NCI-H2171 (cell line): ENCODE measurements around the gene ZFYVE9.
"Not testable (repeated sequence)": the region's sequence is repeated elsewhere in the genome, so short reads cannot be mapped to it uniquely, and the experiment has no call there.

Experiments
- DNase-seq: peaks from one replicate; lab custom pipeline; 2025; lab: John Stamatoyannopoulos, UW

The ZFYVE9 gene

GRCh38 chr1:52191395-52191965 lies 49.6 kb downstream of the ZFYVE9 start:
- DNase-seq: no peak

GRCh38 chr1:52192024-52192423 lies 50.1 kb downstream of the ZFYVE9 start:
- no peak for DNase-seq

GRCh38 chr1:52192436-52192835 lies 50.5 kb downstream of the ZFYVE9 start:
- DNase-seq: no peak

GRCh38 chr1:52193985-52194384 lies 52.1 kb downstream of the ZFYVE9 start:
- DNase-seq: no peak

GRCh38 chr1:52195161-52195560 lies 53.3 kb downstream of the ZFYVE9 start:
- no peak for DNase-seq

- DNase-seq: no peak
These were observed 62.2 kb downstream of the ZFYVE9 start for GRCh38 chr1:52203935-52204625.

- DNase-seq: no peak
These were observed 62.8 kb downstream of the ZFYVE9 start for GRCh38 chr1:52204696-52205095.

GRCh38 chr1:52206686-52207085 lies 64.8 kb downstream of the ZFYVE9 start:
- not testable (repeated sequence) for DNase-seq

GRCh38 chr1:52209429-52209828 lies 67.5 kb downstream of the ZFYVE9 start:
- DNase-seq: no peak

- no peak for DNase-seq
These were observed 68.2 kb downstream of the ZFYVE9 start for GRCh38 chr1:52210044-52210443.

- DNase-seq: no peak
These were observed 75.1 kb downstream of the ZFYVE9 start for GRCh38 chr1:52216907-52217458.

- no peak for DNase-seq
These were observed 83.3 kb downstream of the ZFYVE9 start for GRCh38 chr1:52225174-52225573.

GRCh38 chr1:52229494-52229893 lies 87.6 kb downstream of the ZFYVE9 start:
- no peak for DNase-seq

GRCh38 chr1:52233463-52233862 lies 91.6 kb downstream of the ZFYVE9 start:
- no peak for DNase-seq

- no peak for DNase-seq
These were observed 92.1 kb downstream of the ZFYVE9 start for GRCh38 chr1:52234014-52234413.

- DNase-seq: no peak
These were observed 92.8 kb downstream of the ZFYVE9 start for GRCh38 chr1:52234708-52235107.

- no peak for DNase-seq
These were observed 93.8 kb downstream of the ZFYVE9 start for GRCh38 chr1:52235646-52236045.

GRCh38 chr1:52237430-52237829 lies 95.5 kb downstream of the ZFYVE9 start:
- no peak for DNase-seq

- DNase-seq: no peak
These were observed 96.6 kb downstream of the ZFYVE9 start for GRCh38 chr1:52238474-52238873.

- DNase-seq: no peak
These were observed 97.2 kb downstream of the ZFYVE9 start for GRCh38 chr1:52238887-52239707.

- DNase-seq: no peak
These were observed 97.8 kb downstream of the ZFYVE9 start for GRCh38 chr1:52239708-52240001.

- DNase-seq: no peak
These were observed 98.8 kb downstream of the ZFYVE9 start for GRCh38 chr1:52240592-52241210.
